Measurements from ENCODE around the gene NFKB2. TPM values are rescaled to one million over a fixed set of nuclear protein-coding genes. Genes with fewer than 3 reads are reported as not detected.

NFKB2 gene
- total and polyA plus RNA-seq, 12 donors: 9.9 to 40.0 (median 16.2) TPM

GRCh38 chr10:102425444-102425843 lies 29.9 kb downstream of the NFKB2 start:
- Histone ChIP-seq H3K36me3 (peaks cover 0 to 25% (median 0%) of the 10 kb centered on the region in 9 donors), H3K27me3 (no peaks in the 10 kb centered on the region), H3K9me3 (no peaks in the 10 kb centered on the region), H3K4me3 (no peak overlapping the region), H3K4me1 (peaks cover 5 to 24% (median 20%) of the 10 kb centered on the region in 9 donors), H3K27ac (no peak overlapping the region)
- 69 to 95% methylated on average over 1 of the region's 1 CpG for WGBS, 2 donors
- DNase-seq (no peak), ATAC-seq (no peak)
- no peak for TF ChIP-seq CTCF (IDR thresholded peaks at IDR 0.05)
- intact Hi-C loops (cut with DNase I): loop anchor here in 1 of 10 donors (10.0 kb wide), 1 partner anchor 49 kb away; no protein-coding TSS in a partner anchor

GRCh38 chr10:102426803-102427287 lies 31.3 kb downstream of the NFKB2 start:
- no peak for DNase-seq
- no peak overlapping the region for H3K27ac ChIP-seq
- no peaks in the 10 kb centered on the region for H3K9me3 ChIP-seq
- peaks cover 0 to 27% (median 0%) of the 10 kb centered on the region in 9 donors for H3K36me3 ChIP-seq
- H3K4me1 ChIP-seq: peaks cover 8 to 30% (median 24%) of the 10 kb centered on the region in 9 donors
- WGBS, 2 donors: 88 to 90% methylated on average over 7 of the region's 7 CpGs
- H3K4me3 ChIP-seq: no peak overlapping the region
- no peak for TF ChIP-seq CTCF (IDR thresholded peaks at IDR 0.05)
- ATAC-seq: no peak
- intact Hi-C loops (cut with DNase I): loop anchor here in 1 of 10 donors (10.0 kb wide), 1 partner anchor 48 kb away; no protein-coding TSS in a partner anchor
- no peaks in the 10 kb centered on the region for H3K27me3 ChIP-seq

- Histone ChIP-seq H3K27ac (no peak overlapping the region), H3K36me3 (peaks cover 0 to 10% (median 0%) of the 10 kb centered on the region in 9 donors), H3K9me3 (no peaks in the 10 kb centered on the region), H3K4me1 (peaks cover 4 to 26% (median 12%) of the 10 kb centered on the region in 9 donors), H3K4me3 (no peak overlapping the region), H3K27me3 (peaks cover 0 to 8% (median 2%) of the 10 kb centered on the region in 7 donors)
- no peak for ATAC-seq
- DNase-seq: no peak
- no peak for TF ChIP-seq CTCF (IDR thresholded peaks at IDR 0.05)
- 80 to 83% methylated on average over 8 of the region's 8 CpGs for WGBS, 2 donors
- intact Hi-C loops (cut with DNase I): loop anchor here in 1 of 10 donors (10.0 kb wide), 1 partner anchor 45 kb away; no protein-coding TSS in a partner anchor
Observed at GRCh38 chr10:102429468-102429867, 34.0 kb downstream of the NFKB2 start.

- ATAC-seq (peak in 6 of 8 donors; percentile 3 to 48 (median 8)), DNase-seq (no peak)
- Histone ChIP-seq H3K9me3 (no peaks in the 10 kb centered on the region), H3K4me3 (peak overlapping the region; percentile 82 to 99 (median 94)), H3K36me3 (peaks cover 0 to 3% (median 0%) of the 10 kb centered on the region in 9 donors), H3K27ac (peak overlapping the region; percentile 60 to 94 (median 90)), H3K4me1 (peaks cover 4 to 46% (median 12%) of the 10 kb centered on the region in 9 donors), H3K27me3 (peaks cover 0 to 13% (median 5%) of the 10 kb centered on the region in 7 donors)
- no peak for TF ChIP-seq CTCF (IDR thresholded peaks at IDR 0.05)
- intact Hi-C loops (cut with DNase I): loop anchor here in 2 of 10 donors (2.0 to 5.0 kb wide), 2 partner anchors 71 kb away; partner anchors contain the start of genes ACTR1A (in 2 of the 2) and SUFU (in 2 of the 2)
- WGBS, 2 donors: 17 to 19% methylated on average over 4 of the region's 4 CpGs
Observed at GRCh38 chr10:102431452-102432124, 36.1 kb downstream of the NFKB2 start.
